Measurements from ENCODE around the gene RSRC2.
"Not testable (repeated sequence)": the region's sequence is repeated elsewhere in the genome, so short reads cannot be mapped to it uniquely, and the experiment has no call there.

RSRC2 gene

DNA sequence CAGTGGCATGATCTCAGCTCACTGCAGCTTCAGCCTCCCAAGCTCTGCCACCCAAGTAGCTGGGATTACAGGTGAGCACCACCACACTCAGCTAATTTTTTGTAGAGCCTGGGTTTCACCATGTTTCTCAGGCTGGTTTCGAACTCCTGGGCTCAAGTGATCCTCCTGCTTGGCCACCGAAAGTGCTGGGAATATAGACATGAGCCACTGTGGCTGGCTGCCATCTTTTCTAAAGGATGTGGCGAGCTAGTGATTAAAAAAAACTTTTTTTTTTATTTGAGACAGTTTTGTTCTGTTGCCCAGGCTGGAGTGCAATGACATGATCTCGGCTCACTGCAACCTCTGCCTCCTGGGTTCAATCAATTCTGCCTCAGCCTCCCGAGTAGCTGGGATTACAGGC lies 40.1 kb upstream of the RSRC2 start:
- H2BK12ac ChIP-seq (ENCODE audit: low read length): not testable (repeated sequence)

DNA sequence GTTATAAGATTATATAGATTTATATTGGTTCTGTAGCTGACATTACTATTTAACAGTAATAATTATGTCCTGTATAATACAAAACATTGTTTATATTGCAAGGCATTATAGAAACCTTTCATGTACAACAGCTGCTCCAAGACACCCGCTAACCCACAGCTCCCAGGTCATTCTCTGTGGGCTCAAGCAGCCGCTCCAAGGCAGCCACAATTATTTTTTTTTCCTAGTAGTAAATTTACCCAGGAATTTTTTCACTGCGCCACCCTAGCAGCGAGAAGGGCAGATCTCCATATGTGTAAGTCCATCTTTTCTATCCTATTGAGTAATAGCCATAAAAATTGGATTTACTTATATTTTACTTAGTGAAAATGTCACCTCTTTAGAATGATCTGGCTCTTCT lies 36.6 kb upstream of the RSRC2 start:
- DNase-seq (ENCODE audit: low spot score): no peak
- no peak overlapping the region for H3K14ac ChIP-seq (ENCODE audit: low read length)
- no peak overlapping the region for H2AK5ac ChIP-seq (ENCODE audit: low read depth, low read length)
- no peak overlapping the region for H3K18ac ChIP-seq (ENCODE audit: low read length)
- H3K4ac ChIP-seq (ENCODE audit: low read length): no peak overlapping the region
- H3K9me3 ChIP-seq (replicated peaks in 1 of 2; ENCODE audit: control insufficient read depth in 2 of 2, insufficient read depth in 1 of 2, low read depth in 1 of 2, low read length in 2 of 2): no peaks in the 10 kb centered on the region
- no peak overlapping the region for H2AFZ ChIP-seq (ENCODE audit: low read length)
- no CpG with 5 or more reads among the region's 4 CpGs for WGBS, 2 donors (ENCODE audit: extremely low coverage in 2 of 2, insufficient read length in 2 of 2, insufficient replicate concordance in 1 of 2)
- no peaks in the 10 kb centered on the region for H3K4me1 ChIP-seq (ENCODE audit: control insufficient read depth in 2 of 2, insufficient read depth in 1 of 2, low read depth in 1 of 2, low read length in 2 of 2)
- H3K79me1 ChIP-seq (ENCODE audit: low read depth, low read length): peaks cover 2% of the 10 kb centered on the region
- no peak overlapping the region for H4K91ac ChIP-seq (ENCODE audit: low read depth, low read length, poor library complexity)
- no peak overlapping the region for H2BK120ac ChIP-seq (ENCODE audit: low read depth, low read length)
- no peaks in the 10 kb centered on the region for H3K27me3 ChIP-seq (ENCODE audit: control insufficient read depth in 3 of 3, insufficient read depth in 3 of 3, low read depth in 1 of 3, low read length in 3 of 3)
- no peak overlapping the region for H4K8ac ChIP-seq (ENCODE audit: low read depth, low read length)
- H3K23ac ChIP-seq (ENCODE audit: low read depth, low read length, poor library complexity): no peak overlapping the region
- H3K4me2 ChIP-seq (ENCODE audit: insufficient read depth, low read length, poor library complexity, severe bottlenecking): no peak overlapping the region
- H2BK15ac ChIP-seq (ENCODE audit: low read length): no peak overlapping the region
- H3K4me3 ChIP-seq (ENCODE audit: low read length in 2 of 2): no peak overlapping the region
- no peak overlapping the region for H2BK5ac ChIP-seq (ENCODE audit: low read length)
- no peak overlapping the region for H2BK12ac ChIP-seq (ENCODE audit: low read length)
- H3K27ac ChIP-seq (replicated peaks; ENCODE audit: low read length): no peak overlapping the region
- H3K36me3 ChIP-seq (replicated peaks in 1 of 2; ENCODE audit: control insufficient read depth in 2 of 2, insufficient read depth in 2 of 2, low read length in 2 of 2): peaks cover 12 to 98% of the 10 kb centered on the region in 2 donors
- H3K9ac ChIP-seq (ENCODE audit: low read depth, low read length, poor library complexity): no peak overlapping the region

More for the DNA sequence above, 40.1 kb upstream of the RSRC2 start:
- not testable (repeated sequence) for H3K9me3 ChIP-seq (replicated peaks in 1 of 2; ENCODE audit: control insufficient read depth in 2 of 2, insufficient read depth in 1 of 2, low read depth in 1 of 2, low read length in 2 of 2); H3K27ac ChIP-seq (replicated peaks; ENCODE audit: low read length); H3K18ac ChIP-seq (ENCODE audit: low read length); DNase-seq (ENCODE audit: low spot score); H3K4me3 ChIP-seq (ENCODE audit: low read length in 2 of 2); H3K23ac ChIP-seq (ENCODE audit: low read depth, low read length, poor library complexity); H3K79me1 ChIP-seq (ENCODE audit: low read depth, low read length); H3K27me3 ChIP-seq (ENCODE audit: control insufficient read depth in 3 of 3, insufficient read depth in 3 of 3, low read depth in 1 of 3, low read length in 3 of 3); H2BK120ac ChIP-seq (ENCODE audit: low read depth, low read length); H2AFZ ChIP-seq (ENCODE audit: low read length); H2BK15ac ChIP-seq (ENCODE audit: low read length); H3K4ac ChIP-seq (ENCODE audit: low read length); H4K8ac ChIP-seq (ENCODE audit: low read depth, low read length); H2AK5ac ChIP-seq (ENCODE audit: low read depth, low read length); H3K14ac ChIP-seq (ENCODE audit: low read length); H2BK5ac ChIP-seq (ENCODE audit: low read length); H4K91ac ChIP-seq (ENCODE audit: low read depth, low read length, poor library complexity); H3K4me1 ChIP-seq (ENCODE audit: control insufficient read depth in 2 of 2, insufficient read depth in 1 of 2, low read depth in 1 of 2, low read length in 2 of 2); H3K4me2 ChIP-seq (ENCODE audit: insufficient read depth, low read length, poor library complexity, severe bottlenecking); H3K9ac ChIP-seq (ENCODE audit: low read depth, low read length, poor library complexity)
- peaks cover 15 to 100% of the 10 kb centered on the region in 2 donors for H3K36me3 ChIP-seq (replicated peaks in 1 of 2; ENCODE audit: control insufficient read depth in 2 of 2, insufficient read depth in 2 of 2, low read length in 2 of 2)
- WGBS, 2 donors (ENCODE audit: extremely low coverage in 2 of 2, insufficient read length in 2 of 2, insufficient replicate concordance in 1 of 2): no CpG with 5 or more reads among the region's 5 CpGs

- Histone ChIP-seq H3K9me3 (replicated peaks in 1 of 2; ENCODE audit: control insufficient read depth in 2 of 2, insufficient read depth in 1 of 2, low read depth in 1 of 2, low read length in 2 of 2) (peaks cover 0 to 9% of the 10 kb centered on the region in 2 donors), H3K4me2 (ENCODE audit: insufficient read depth, low read length, poor library complexity, severe bottlenecking) (no peak overlapping the region), H3K4me3 (ENCODE audit: low read length in 2 of 2) (no peak overlapping the region), H3K79me1 (ENCODE audit: low read depth, low read length) (peaks cover 2% of the 10 kb centered on the region), H2BK120ac (ENCODE audit: low read depth, low read length) (no peak overlapping the region), H4K91ac (ENCODE audit: low read depth, low read length, poor library complexity) (no peak overlapping the region), H2BK15ac (ENCODE audit: low read length) (no peak overlapping the region), H3K4me1 (ENCODE audit: control insufficient read depth in 2 of 2, insufficient read depth in 1 of 2, low read depth in 1 of 2, low read length in 2 of 2) (no peaks in the 10 kb centered on the region), H3K18ac (ENCODE audit: low read length) (no peak overlapping the region), H4K8ac (ENCODE audit: low read depth, low read length) (no peak overlapping the region), H3K14ac (ENCODE audit: low read length) (no peak overlapping the region), H2BK5ac (ENCODE audit: low read length) (no peak overlapping the region), H3K36me3 (replicated peaks in 1 of 2; ENCODE audit: control insufficient read depth in 2 of 2, insufficient read depth in 2 of 2, low read length in 2 of 2) (peaks cover 14 to 98% of the 10 kb centered on the region in 2 donors), H3K4ac (ENCODE audit: low read length) (no peak overlapping the region), H2AK5ac (ENCODE audit: low read depth, low read length) (no peak overlapping the region), H3K27ac (replicated peaks; ENCODE audit: low read length) (no peak overlapping the region), H2BK12ac (ENCODE audit: low read length) (no peak overlapping the region), H2AFZ (ENCODE audit: low read length) (no peak overlapping the region), H3K9ac (ENCODE audit: low read depth, low read length, poor library complexity) (no peak overlapping the region), H3K23ac (ENCODE audit: low read depth, low read length, poor library complexity) (no peak overlapping the region), H3K27me3 (ENCODE audit: control insufficient read depth in 3 of 3, insufficient read depth in 3 of 3, low read depth in 1 of 3, low read length in 3 of 3) (no peaks in the 10 kb centered on the region)
- no peak for DNase-seq (ENCODE audit: low spot score)
- no CpG with 5 or more reads among the region's 3 CpGs for WGBS, 2 donors (ENCODE audit: extremely low coverage in 2 of 2, insufficient read length in 2 of 2, insufficient replicate concordance in 1 of 2)
Observed at GRCh38 chr12:122560138-122560537, 33.4 kb upstream of the RSRC2 start.

DNA sequence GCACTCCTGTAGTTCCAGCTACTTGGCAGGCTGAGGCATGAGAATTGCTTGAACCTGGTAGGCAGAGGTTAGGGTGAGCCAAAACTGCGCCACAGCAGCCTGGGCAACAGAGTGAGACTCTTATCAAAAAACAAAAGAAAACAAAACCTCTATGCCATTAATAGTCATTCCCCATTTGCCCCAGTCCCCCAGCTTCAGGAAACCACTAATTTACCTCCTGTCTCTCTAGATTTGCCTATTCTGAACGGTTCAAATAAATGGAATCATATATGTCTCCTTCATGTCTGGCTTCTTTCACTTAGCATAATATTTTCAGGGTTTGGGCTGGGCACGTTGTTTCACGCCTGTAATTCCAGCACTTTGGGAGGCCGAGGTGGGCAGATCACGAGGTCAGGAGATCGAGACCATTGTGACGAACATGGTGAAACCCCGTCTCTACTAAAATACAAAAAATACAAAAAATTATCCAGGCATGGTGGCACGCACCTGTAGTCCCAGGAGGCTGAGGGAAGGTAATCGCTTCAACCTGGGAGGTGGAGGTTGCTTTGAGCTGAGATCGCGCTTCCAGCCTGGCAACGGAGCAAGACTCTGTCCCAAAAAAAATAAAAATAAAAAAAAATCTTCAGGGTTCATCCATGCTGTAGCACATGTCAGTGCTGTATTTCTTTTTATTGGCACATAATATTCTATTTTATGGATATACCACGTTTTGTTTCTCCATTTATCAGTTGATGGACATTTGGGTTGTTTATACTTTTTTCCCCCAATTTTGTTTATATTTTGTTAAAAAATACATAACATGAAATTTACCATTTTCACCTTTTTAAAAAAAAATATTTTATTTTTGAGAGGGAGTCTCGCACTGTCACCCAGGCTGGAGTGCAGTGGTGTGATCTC lies 32.3 kb upstream of the RSRC2 start:
- no peaks in the 10 kb centered on the region for H3K4me1 ChIP-seq (ENCODE audit: control insufficient read depth in 2 of 2, insufficient read depth in 1 of 2, low read depth in 1 of 2, low read length in 2 of 2)
- no peak overlapping the region for H4K8ac ChIP-seq (ENCODE audit: low read depth, low read length)
- H3K27ac ChIP-seq (replicated peaks; ENCODE audit: low read length): no peak overlapping the region
- H2AK5ac ChIP-seq (ENCODE audit: low read depth, low read length): no peak overlapping the region
- peaks cover 0 to 9% of the 10 kb centered on the region in 2 donors for H3K9me3 ChIP-seq (replicated peaks in 1 of 2; ENCODE audit: control insufficient read depth in 2 of 2, insufficient read depth in 1 of 2, low read depth in 1 of 2, low read length in 2 of 2)
- peaks cover 16 to 98% of the 10 kb centered on the region in 2 donors for H3K36me3 ChIP-seq (replicated peaks in 1 of 2; ENCODE audit: control insufficient read depth in 2 of 2, insufficient read depth in 2 of 2, low read length in 2 of 2)
- no peaks in the 10 kb centered on the region for H3K27me3 ChIP-seq (ENCODE audit: control insufficient read depth in 3 of 3, insufficient read depth in 3 of 3, low read depth in 1 of 3, low read length in 3 of 3)
- no peak overlapping the region for H2BK15ac ChIP-seq (ENCODE audit: low read length)
- H3K79me1 ChIP-seq (ENCODE audit: low read depth, low read length): peaks cover 2% of the 10 kb centered on the region
- DNase-seq (ENCODE audit: low spot score): no peak
- no peak overlapping the region for H2BK5ac ChIP-seq (ENCODE audit: low read length)
- H2AFZ ChIP-seq (ENCODE audit: low read length): no peak overlapping the region
- H3K18ac ChIP-seq (ENCODE audit: low read length): no peak overlapping the region
- no peak overlapping the region for H3K14ac ChIP-seq (ENCODE audit: low read length)
- WGBS, 2 donors (ENCODE audit: extremely low coverage in 2 of 2, insufficient read length in 2 of 2, insufficient replicate concordance in 1 of 2): no CpG with 5 or more reads among the region's 16 CpGs
- H2BK12ac ChIP-seq (ENCODE audit: low read length): no peak overlapping the region
- no peak overlapping the region for H3K4me3 ChIP-seq (ENCODE audit: low read length in 2 of 2)
- H3K23ac ChIP-seq (ENCODE audit: low read depth, low read length, poor library complexity): no peak overlapping the region
- H3K4me2 ChIP-seq (ENCODE audit: insufficient read depth, low read length, poor library complexity, severe bottlenecking): no peak overlapping the region
- H4K91ac ChIP-seq (ENCODE audit: low read depth, low read length, poor library complexity): no peak overlapping the region
- no peak overlapping the region for H3K9ac ChIP-seq (ENCODE audit: low read depth, low read length, poor library complexity)
- no peak overlapping the region for H2BK120ac ChIP-seq (ENCODE audit: low read depth, low read length)
- no peak overlapping the region for H3K4ac ChIP-seq (ENCODE audit: low read length)
